Vagina (tissue), 2 donors: ENCODE data around the gene CBR3.
A peak's percentile ranks its signal among the peaks of the same experiment; 100 is the strongest.

Source experiments
- CTCF ChIP-seq, 3 experiments: fragments of 450-650 bp in 2 of 3; fragments of 200-600 bp in 1 of 3; sonication (generic) in 1 of 3; IDR thresholded peaks; one replicate each; pipeline ENCODE4 v1.5.1; 2017 to 2019; ENCODE audit warnings: antibody characterized with exemption in 3 of 3, mild to moderate bottlenecking in 2 of 3, moderate library complexity in 2 of 3
- POLR2A ChIP-seq, 2 donors: fragments of 450-650 bp; IDR thresholded peaks; one replicate each; pipeline ENCODE4 v1.6.1; 2017; ENCODE audit warnings: antibody characterized with exemption in 2 of 2, mild to moderate bottlenecking in 2 of 2, moderate library complexity in 2 of 2
- POLR2AphosphoS5 ChIP-seq, 2 donors: sonication (generic); formaldehyde crosslinking; IDR thresholded peaks; one replicate each; pipeline ENCODE4 v1.9.0; 2017; ENCODE audit warnings: antibody characterized with exemption in 2 of 2, mild to moderate bottlenecking in 2 of 2, low read depth in 1 of 2; ENCODE audit not compliant: insufficient read depth in 1 of 2

DNA sequence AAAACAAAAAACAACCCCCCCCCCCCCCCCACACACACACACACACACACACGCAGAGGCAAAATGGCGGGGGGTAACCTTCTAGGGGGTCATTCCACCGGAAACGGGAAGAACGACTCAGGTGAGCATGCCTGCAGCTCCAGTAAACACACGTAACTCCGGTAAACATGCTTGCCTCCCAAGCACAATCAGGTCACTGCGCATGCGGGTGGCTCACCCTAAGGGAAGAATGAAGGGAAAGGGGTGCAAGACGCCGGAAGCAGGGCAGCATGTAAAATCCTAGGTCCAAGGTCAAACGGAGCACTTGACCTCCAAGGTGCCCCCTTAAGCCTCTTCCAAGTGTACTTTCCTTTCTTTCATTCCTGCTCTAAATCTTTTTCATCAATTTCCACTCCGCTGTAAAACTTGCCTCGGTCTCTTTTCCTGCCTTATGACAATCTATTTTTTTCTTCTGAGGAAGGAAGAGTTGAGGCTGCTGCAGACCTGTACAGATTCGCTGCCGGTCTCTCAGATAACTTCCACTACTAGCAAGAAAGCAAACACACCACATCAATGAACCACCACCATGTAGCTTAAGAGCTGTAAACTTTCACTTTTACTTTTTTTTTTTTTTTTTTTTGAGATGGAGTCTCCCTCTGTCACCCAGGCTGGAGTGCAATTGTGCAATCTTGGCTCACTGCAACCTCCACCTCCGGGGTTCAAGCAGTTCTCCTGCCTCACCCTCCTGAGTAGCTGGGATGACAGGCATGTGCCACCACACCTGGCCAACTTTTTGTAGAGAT is 21.0 kb upstream of the CBR3 start:
- TF ChIP-seq POLR2A (IDR thresholded peaks at IDR 0.05) = no peak
- no peak for TF ChIP-seq CTCF (IDR thresholded peaks at IDR 0.05)
- TF ChIP-seq POLR2AphosphoS5 (IDR thresholded peaks at IDR 0.05; ENCODE audit: insufficient read depth in 1 of 2, low read depth in 1 of 2) = peak in 1 of 2 donors; percentile 32
